Muscle layer of colon (tissue), 2 donors: ENCODE results near the gene SPEG.

Experiments used
- H3K27ac ChIP-seq: one replicate; pipeline ENCODE4 v1.7.0; 2013; ENCODE audit warnings: low read depth, mild to moderate bottlenecking, low read length, moderate library complexity
- H3K27me3 ChIP-seq, 2 donors: one replicate each; pipeline ENCODE4 v1.7.0; 2013; ENCODE audit warnings: low read length in 2 of 2, mild to moderate bottlenecking in 2 of 2; ENCODE audit not compliant: insufficient read depth in 2 of 2, control insufficient read depth in 1 of 2
- H3K36me3 ChIP-seq: one replicate; pipeline ENCODE4 v1.7.0; 2013; ENCODE audit warnings: mild to moderate bottlenecking, low read length; ENCODE audit not compliant: insufficient read depth
- H3K4me1 ChIP-seq: one replicate; pipeline ENCODE4 v1.7.0; 2013; ENCODE audit warnings: mild to moderate bottlenecking, low read length; ENCODE audit not compliant: insufficient read depth
- H3K4me3 ChIP-seq, 2 donors: one replicate each; pipeline ENCODE4 v1.7.0; 2013; ENCODE audit warnings: low read length in 2 of 2, low read depth in 1 of 2, mild to moderate bottlenecking in 1 of 2, moderate library complexity in 1 of 2
- H3K9ac ChIP-seq: one replicate; pipeline ENCODE4 v1.7.0; 2013; ENCODE audit warnings: low read length
- H3K9me3 ChIP-seq: one replicate; pipeline ENCODE4 v1.7.0; 2013; ENCODE audit warnings: mild to moderate bottlenecking, low read length
- donor health status: abdominal sarcoma.
- donor health status: Adenocarcinoma of cecum.

Gene SPEG

GRCh38 chr2:219438453-219438852 lies 3.8 kb downstream of the SPEG start:
- Histone ChIP-seq H3K4me1 (peaks cover 71% of the 10 kb centered on the region), H3K9ac (no peak overlapping the region), H3K27ac (peak overlapping the region; percentile 97), H3K27me3 (peaks cover 0 to 17% of the 10 kb centered on the region in 2 donors), H3K4me3 (no peak overlapping the region), H3K9me3 (no peaks in the 10 kb centered on the region), H3K36me3 (no peaks in the 10 kb centered on the region)

GRCh38 chr2:219439506-219439905 lies 4.9 kb downstream of the SPEG start:
- H3K4me3 ChIP-seq, result no peak overlapping the region
- H3K4me1 ChIP-seq, result peaks cover 76% of the 10 kb centered on the region
- H3K36me3 ChIP-seq, result no peaks in the 10 kb centered on the region
- H3K9ac ChIP-seq, result no peak overlapping the region
- H3K27ac ChIP-seq, result peak overlapping the region; percentile 97
- no peaks in the 10 kb centered on the region for H3K9me3 ChIP-seq
- peaks cover 0 to 13% of the 10 kb centered on the region in 2 donors for H3K27me3 ChIP-seq

GRCh38 chr2:219440388-219441256 lies 6.0 kb downstream of the SPEG start:
- Histone ChIP-seq H3K27ac (peak overlapping the region; percentile 93), H3K4me1 (peaks cover 78% of the 10 kb centered on the region), H3K4me3 (peak overlapping the region; percentile 48 to 56)

GRCh38 chr2:219441451-219442255 lies 7.0 kb downstream of the SPEG start:
- Histone ChIP-seq H3K9ac (peak overlapping the region; percentile 61), H3K36me3 (peaks cover 5% of the 10 kb centered on the region), H3K9me3 (no peaks in the 10 kb centered on the region), H3K4me3 (peak overlapping the region; percentile 48 to 57), H3K4me1 (peaks cover 78% of the 10 kb centered on the region), H3K27me3 (no peaks in the 10 kb centered on the region), H3K27ac (peak overlapping the region; percentile 93)

More at GRCh38 chr2:219440388-219441256, 6.0 kb downstream of the SPEG start:
- H3K9me3 ChIP-seq, result no peaks in the 10 kb centered on the region
- H3K27me3 ChIP-seq, result peaks cover 0 to 7% of the 10 kb centered on the region in 2 donors
- no peaks in the 10 kb centered on the region for H3K36me3 ChIP-seq
- H3K9ac ChIP-seq, result peak overlapping the region; percentile 61

- peak overlapping the region; percentile 96 for H3K9ac ChIP-seq
- peaks cover 71% of the 10 kb centered on the region for H3K4me1 ChIP-seq
- H3K27ac ChIP-seq, result peak overlapping the region; percentile 83
- no peaks in the 10 kb centered on the region for H3K9me3 ChIP-seq
- H3K4me3 ChIP-seq, result peak overlapping the region; percentile 34 to 57
- H3K27me3 ChIP-seq, result no peaks in the 10 kb centered on the region
- H3K36me3 ChIP-seq, result peaks cover 5% of the 10 kb centered on the region
Observed at GRCh38 chr2:219442256-219443015, 7.8 kb downstream of the SPEG start.

- H3K9ac ChIP-seq, result peak overlapping the region; percentile 96
- no peaks in the 10 kb centered on the region for H3K9me3 ChIP-seq
- H3K27me3 ChIP-seq, result no peaks in the 10 kb centered on the region
- peaks cover 5% of the 10 kb centered on the region for H3K36me3 ChIP-seq
- peak overlapping the region; percentile 83 for H3K27ac ChIP-seq
- peak overlapping the region; percentile 12 to 57 for H3K4me3 ChIP-seq
- H3K4me1 ChIP-seq, result peaks cover 64% of the 10 kb centered on the region
Observed at GRCh38 chr2:219443016-219443696, 8.5 kb downstream of the SPEG start.

- no peaks in the 10 kb centered on the region for H3K9me3 ChIP-seq
- peak overlapping the region; percentile 96 for H3K9ac ChIP-seq
- H3K4me1 ChIP-seq, result peaks cover 59% of the 10 kb centered on the region
- peak overlapping the region; percentile 83 for H3K27ac ChIP-seq
- H3K36me3 ChIP-seq, result peaks cover 5% of the 10 kb centered on the region
- H3K4me3 ChIP-seq, result peak overlapping the region; percentile 12 to 57
- H3K27me3 ChIP-seq, result no peaks in the 10 kb centered on the region
Observed at GRCh38 chr2:219443697-219444023, 9.0 kb downstream of the SPEG start.

- H3K27ac ChIP-seq, result peak overlapping the region; percentile 83
- H3K4me3 ChIP-seq, result peak overlapping the region; percentile 12 to 57
- no peaks in the 10 kb centered on the region for H3K27me3 ChIP-seq
- peaks cover 54% of the 10 kb centered on the region for H3K4me1 ChIP-seq
- H3K9ac ChIP-seq, result peak overlapping the region; percentile 96
- H3K36me3 ChIP-seq, result peaks cover 6% of the 10 kb centered on the region
- H3K9me3 ChIP-seq, result no peaks in the 10 kb centered on the region
Observed at GRCh38 chr2:219444566-219445091, 10.0 kb downstream of the SPEG start.

- H3K27ac ChIP-seq, result peak overlapping the region; percentile 83
- peaks cover 11% of the 10 kb centered on the region for H3K36me3 ChIP-seq
- H3K4me3 ChIP-seq, result peak overlapping the region; percentile 12 to 57
- H3K9me3 ChIP-seq, result no peaks in the 10 kb centered on the region
- peak overlapping the region; percentile 96 for H3K9ac ChIP-seq
- H3K27me3 ChIP-seq, result no peaks in the 10 kb centered on the region
- peaks cover 58% of the 10 kb centered on the region for H3K4me1 ChIP-seq
Observed at GRCh38 chr2:219445220-219445640, 10.6 kb downstream of the SPEG start.

GRCh38 chr2:219446101-219446504 lies 11.5 kb downstream of the SPEG start:
- peak overlapping the region; percentile 12 to 28 for H3K4me3 ChIP-seq
- H3K36me3 ChIP-seq, result peaks cover 18% of the 10 kb centered on the region
- no peaks in the 10 kb centered on the region for H3K9me3 ChIP-seq
- peak overlapping the region; percentile 96 for H3K9ac ChIP-seq
- no peaks in the 10 kb centered on the region for H3K27me3 ChIP-seq
- peak overlapping the region; percentile 83 for H3K27ac ChIP-seq
- H3K4me1 ChIP-seq, result peaks cover 60% of the 10 kb centered on the region
